AG09319 (cell line): ENCODE results near the gene PRR5L.

Experiments
- DNase-seq: peaks from one replicate; pipeline ENCODE4 v3.0.0-alpha.2; 2010; ENCODE audit warnings: low read depth; ENCODE audit errors: extremely low read depth
- TF ChIP-seq, protein P1 (sequence below): IDR thresholded peaks from 2 replicates; pipeline ENCODE4 v1.5.1; 2011; ENCODE audit warnings: low read depth, mild to moderate bottlenecking, inconsistent platforms, low read length, moderate library complexity

PRR5L gene

DNA sequence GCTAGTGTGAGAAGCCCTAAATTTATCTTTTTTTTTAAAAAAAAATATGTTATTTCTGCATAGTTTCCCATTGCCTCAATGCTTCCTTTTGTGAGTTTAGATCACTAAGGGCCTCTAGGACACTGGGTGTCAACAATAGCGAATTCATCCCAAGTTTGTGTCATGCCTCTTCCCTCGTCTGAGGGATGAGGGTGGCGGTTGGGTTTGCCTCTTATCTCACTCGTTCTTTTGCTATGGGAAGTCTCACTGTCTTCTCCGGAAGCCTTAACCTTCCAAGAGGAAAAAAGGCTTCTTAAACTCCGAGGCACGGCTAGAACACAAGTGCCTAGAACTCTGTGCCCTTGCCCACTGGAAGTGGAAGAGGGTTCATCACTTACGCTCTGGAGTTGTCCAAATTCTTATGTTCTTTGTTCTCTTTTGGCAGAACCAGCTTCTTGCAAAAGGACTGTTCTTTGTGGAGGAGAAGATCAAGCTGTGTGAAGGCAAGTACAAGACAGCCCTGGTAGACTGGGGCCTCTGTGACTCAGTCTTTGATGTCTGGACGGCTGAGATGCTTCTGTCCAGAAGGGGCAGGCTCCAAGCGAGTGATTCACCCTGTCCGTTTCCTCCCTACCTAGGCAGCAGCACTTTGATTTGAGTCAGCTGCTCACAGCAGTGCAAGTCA is 135.5 kb downstream of the PRR5L start:
- peak; percentile 58 for DNase-seq
- TF ChIP-seq, protein P1, sequence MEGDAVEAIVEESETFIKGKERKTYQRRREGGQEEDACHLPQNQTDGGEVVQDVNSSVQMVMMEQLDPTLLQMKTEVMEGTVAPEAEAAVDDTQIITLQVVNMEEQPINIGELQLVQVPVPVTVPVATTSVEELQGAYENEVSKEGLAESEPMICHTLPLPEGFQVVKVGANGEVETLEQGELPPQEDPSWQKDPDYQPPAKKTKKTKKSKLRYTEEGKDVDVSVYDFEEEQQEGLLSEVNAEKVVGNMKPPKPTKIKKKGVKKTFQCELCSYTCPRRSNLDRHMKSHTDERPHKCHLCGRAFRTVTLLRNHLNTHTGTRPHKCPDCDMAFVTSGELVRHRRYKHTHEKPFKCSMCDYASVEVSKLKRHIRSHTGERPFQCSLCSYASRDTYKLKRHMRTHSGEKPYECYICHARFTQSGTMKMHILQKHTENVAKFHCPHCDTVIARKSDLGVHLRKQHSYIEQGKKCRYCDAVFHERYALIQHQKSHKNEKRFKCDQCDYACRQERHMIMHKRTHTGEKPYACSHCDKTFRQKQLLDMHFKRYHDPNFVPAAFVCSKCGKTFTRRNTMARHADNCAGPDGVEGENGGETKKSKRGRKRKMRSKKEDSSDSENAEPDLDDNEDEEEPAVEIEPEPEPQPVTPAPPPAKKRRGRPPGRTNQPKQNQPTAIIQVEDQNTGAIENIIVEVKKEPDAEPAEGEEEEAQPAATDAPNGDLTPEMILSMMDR = peak; percentile 21

DNA sequence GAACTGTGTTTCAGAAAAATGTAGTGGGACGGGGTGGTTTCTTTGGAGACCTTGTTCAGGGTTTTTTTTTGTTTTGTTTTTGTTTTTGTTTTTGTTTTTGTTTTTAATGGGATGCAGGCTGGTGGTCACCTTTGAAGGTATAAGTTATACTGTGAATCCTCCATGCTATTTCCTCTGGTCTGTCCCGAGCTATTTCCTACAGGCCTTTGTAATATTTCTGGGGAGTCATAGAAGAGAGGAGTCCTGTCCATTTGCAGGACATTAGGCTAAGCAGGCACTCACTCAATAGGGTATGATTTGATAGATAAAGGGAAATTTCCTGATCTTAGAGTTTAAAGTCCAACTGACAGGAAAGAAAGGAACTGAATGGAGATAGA is 136.0 kb downstream of the PRR5L start:
- TF ChIP-seq, protein P1 = no peak
- DNase-seq = no peak

DNA sequence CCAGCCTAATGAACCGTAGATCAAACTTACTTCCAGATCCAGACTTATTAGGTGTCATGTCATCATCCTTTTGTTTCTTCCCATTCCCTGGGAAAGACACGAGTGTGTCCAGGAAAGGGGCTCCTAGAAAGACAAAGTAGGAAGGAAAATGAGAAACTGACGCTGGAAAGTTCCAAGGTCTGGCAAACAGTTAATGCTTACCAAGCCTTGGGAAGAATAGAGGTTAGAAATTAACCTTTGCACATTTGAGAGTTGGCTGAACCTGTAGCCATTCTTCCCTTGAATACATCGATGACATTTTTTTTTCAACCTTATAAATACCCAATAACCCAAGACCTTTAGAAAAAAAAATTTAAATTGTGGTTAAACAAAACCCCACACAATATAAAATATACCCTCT is 136.7 kb downstream of the PRR5L start:
- TF ChIP-seq, protein P1 = no peak
- DNase-seq = no peak

DNA sequence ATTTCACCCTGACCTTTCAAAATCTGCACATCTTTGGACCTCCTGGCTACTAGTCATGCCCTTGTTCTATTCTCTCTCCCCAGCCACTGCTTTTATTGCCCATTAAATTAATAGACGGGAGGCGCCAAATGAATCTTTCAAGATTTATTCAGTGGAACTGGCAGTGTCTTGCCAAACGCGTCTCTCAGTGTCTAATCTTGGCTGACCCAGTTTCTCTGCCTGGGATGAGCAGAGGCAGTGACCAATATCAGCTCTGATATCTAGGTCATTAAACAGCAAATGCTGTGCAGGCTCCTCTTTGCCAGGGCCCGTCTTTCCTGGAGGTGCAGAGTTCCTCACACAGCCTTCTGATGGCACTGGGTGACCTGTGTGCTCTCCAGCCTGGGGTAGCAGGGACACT is 140.0 kb downstream of the PRR5L start:
- DNase-seq = no peak
- TF ChIP-seq, protein P1 = no peak

DNA sequence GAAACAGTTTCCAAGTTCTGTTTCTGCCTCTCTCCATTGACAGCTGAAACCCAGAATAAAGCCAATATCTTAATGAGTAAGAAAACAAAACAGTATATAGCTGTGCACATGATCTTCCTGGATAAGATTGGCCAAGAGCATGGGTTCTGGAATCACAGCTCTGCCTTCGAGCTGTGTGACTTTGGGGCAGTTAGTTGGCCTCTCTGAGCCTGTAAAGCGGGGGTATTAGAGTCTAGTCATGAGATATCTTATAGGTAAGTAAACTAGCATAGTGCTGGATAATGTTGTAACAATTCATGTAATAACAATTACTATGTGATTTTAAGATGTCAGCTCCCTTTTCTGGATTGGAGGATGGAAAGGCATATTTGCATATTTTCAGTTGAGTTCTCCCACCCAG is 140.5 kb downstream of the PRR5L start:
- DNase-seq = no peak
- TF ChIP-seq, protein P1 = no peak

DNA sequence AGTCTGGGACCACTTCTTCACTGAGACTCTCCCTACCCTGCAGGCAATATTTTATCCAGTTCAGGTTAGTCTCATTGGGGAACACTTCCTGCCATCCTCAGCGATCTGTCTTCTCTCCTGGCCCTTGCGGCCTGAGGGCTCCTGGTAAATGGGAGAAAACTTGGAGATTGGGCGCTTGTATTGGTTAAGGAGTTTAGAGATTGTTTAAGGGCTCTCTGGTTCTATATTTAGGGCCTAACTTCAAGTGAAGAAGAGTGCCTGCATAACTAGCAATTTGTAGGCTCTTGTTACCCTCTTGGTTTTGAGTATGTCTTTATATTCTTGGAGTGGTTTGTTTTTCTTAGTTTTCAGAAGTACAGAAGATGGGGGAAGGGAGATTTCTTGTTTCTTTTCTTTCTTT is 141.3 kb downstream of the PRR5L start:
- DNase-seq = no peak
- TF ChIP-seq, protein P1 = no peak

DNA sequence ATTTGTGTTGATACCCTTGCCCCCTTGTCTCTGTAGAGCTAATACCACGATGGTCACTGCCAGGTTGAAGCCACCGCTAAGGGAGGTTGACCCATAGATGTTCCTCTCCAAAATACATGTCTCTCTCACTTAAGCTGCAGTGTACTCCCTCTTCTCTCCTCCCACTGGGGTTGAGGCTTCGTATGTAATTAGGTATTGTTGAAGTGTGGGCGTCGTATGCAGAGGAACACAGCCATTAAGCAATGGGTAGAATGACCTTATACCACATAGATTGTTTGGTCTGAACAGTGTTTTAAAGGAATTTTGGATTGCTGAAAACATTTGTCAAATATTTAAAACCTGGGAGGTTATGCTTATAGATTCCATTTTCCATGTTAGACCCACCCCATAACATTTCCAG is 142.0 kb downstream of the PRR5L start:
- TF ChIP-seq, protein P1 = no peak

More for the DNA sequence above, 142.0 kb downstream of the PRR5L start:
- no peak for DNase-seq
